SKM-1 treated with dmso at 0.1 percent for 144 hours (cell line): ENCODE results near the gene CTNND2.

ENCODE experiments used
- DNase-seq: peaks from one replicate; lab custom pipeline; 2025; ENCODE audit not compliant: unreplicated experiment; lab: John Stamatoyannopoulos, UW

The CTNND2 gene

DNA sequence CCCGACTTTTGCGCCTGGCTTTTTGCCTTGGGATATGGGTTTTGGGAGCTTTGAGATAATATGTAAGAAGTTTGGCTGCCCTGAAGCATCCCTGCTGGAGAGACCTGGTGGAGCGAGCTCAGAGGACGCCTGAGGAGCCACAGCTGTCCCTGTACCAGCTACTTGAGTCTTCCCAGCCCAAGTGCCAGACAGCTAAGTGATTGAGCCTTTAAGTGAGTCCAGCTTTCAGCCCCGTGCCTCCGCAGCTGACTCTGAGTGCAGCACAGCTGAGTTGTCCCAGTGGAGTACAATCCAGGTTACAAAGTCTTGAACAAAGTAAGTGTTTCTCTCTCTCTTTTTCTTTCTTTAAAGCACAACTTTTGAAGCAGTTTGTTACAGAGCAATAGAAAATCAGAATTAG lies 939.4 kb downstream of the CTNND2 start:
- no peak for DNase-seq

DNA sequence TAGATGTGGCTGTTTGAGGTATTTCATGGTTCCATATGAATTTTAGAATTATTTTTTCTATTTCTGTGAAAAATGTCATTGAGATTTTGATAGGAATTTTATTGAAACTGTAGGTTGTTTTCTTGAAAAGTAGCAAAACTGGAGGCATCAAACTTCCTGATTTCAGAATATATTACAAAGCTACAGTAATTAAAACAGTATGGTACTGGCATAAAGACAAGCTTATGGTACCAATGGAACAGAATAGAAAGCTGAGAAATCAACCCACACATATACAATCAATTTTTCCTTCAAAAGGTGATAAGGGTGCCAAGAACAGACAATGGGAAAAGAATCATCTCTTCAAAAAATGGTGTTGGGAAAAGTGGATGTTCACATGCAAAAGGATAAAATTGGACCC lies 945.5 kb downstream of the CTNND2 start:
- DNase-seq = no peak

DNA sequence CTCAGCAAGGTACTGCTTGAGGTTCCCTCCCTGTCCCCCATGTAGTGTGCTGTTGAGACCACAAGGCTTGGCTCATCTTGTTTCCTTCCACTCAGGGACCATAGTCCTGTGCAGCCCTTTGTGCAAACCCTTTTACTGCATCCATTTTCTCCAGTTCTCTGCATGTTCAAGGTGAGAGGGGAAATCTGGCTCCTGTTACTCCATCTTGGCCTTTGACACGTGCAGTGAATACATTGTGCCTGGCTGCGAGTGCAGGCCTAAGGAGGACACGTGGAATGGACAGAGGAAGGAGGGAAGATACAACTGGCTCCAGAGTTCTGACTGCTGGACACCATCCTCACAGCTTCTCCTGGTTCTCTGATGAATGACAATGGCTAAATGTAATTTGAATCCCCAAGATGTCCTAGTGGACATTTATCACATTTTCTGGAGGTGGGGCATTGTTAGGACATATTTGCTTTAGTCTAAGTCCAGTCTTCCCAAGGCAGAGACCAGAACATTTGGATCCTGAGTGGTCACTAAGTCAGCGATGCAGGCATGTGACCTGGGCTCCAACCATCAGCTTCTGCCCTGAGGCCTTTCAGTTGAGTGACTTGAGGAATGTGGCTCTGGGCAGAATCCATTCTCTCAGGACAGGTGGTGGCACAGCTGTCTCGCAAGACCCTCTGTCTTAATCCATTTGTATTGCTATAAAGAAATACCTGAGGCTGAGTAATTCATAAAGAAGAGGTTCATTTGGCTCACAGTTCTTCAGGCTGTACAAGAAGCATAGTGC lies 954.2 kb downstream of the CTNND2 start:
- no peak for DNase-seq

DNA sequence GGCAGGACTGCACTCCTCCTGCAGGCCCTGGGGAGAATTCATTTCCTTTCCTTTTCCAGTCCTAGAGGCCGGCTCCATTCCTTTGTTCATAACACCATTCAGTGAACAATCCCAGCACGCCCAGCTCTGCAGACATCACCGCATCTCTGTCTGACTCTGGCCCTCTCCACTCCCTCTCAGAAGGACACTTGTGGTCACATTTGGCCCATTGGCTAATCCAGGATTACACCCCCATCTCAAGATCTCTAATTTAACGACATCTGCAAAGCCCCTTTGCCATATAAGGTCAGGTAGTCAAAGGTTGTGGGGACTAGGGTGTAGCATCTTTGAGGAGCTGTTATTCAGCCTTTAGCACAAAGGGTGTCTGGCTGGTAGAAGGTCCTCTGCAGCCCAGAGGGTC lies 958.2 kb downstream of the CTNND2 start:
- no peak for DNase-seq

DNA sequence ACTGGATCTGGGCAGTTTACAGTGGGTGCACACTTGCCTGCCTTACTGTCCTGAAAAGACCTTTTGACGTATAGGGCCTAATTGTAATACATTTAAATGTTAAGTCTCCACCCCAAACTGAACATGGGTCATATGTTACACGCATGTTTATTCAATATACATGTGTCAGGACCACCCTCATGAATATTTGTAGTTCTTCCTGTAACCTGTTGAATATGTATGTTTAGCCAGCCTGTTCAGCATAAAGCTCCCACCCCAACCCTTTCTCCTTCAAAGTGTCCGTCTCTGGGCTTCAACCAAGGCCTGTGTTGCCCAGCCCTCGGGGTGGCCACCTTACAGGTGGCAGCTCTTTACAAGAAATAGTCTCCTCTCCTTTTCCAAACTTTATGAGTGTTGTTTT lies 962.3 kb downstream of the CTNND2 start:
- no peak for DNase-seq

DNA sequence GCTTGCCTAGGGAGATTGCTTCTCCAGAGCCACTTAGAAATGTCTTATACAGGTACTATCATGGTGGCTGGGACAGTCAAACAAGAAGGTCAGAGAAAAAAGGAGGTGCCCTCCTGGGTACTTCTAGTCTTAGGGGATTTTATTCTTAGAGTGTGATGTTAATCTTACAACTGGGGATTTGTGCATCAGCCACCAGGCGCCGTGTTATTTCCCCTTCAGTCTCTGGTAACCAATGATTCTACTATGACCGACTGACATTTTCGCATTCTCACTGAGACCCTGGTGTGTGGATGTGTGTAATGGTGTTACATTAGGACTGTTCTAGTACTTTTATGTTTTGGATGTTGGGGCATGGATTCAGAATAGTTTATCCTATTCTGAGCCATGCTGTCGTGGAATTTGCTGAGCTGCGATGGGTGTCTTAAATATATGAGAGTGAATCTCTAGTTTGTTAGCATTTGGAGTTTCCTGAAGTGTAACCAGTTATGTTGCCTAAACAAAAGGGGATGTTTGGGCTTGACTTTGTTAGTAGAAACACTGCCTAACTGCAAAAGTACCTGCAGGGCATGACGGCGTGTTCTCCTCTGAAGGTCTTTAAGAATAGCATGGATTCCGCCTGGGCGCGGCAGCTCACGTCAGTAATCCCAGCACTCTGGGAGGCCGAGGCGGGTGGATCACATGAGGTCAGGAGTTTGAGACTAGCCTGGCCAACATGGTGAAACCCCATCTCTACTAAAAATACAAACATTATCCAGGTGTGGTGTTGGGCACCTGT lies 968.0 kb downstream of the CTNND2 start:
- no peak for DNase-seq

DNA sequence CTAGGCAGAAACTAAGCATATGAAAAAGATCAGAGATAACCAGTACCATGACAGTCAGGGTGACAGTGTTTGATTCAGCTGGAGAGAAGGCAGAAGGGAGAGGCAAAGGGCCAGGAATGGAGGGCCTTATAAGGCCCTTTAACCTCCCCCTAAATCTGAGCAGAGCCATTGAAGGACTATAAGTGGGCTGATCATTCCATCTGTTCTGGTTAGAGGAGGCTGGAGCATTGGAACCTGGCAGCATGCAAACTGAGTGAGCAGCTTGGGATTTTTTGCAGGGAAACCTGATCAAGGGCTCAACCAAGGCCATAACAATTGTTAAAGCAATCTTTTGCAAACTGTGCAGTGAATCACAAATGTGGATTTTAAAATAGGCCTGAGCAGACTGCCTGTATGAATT lies 968.7 kb downstream of the CTNND2 start:
- no peak for DNase-seq

DNA sequence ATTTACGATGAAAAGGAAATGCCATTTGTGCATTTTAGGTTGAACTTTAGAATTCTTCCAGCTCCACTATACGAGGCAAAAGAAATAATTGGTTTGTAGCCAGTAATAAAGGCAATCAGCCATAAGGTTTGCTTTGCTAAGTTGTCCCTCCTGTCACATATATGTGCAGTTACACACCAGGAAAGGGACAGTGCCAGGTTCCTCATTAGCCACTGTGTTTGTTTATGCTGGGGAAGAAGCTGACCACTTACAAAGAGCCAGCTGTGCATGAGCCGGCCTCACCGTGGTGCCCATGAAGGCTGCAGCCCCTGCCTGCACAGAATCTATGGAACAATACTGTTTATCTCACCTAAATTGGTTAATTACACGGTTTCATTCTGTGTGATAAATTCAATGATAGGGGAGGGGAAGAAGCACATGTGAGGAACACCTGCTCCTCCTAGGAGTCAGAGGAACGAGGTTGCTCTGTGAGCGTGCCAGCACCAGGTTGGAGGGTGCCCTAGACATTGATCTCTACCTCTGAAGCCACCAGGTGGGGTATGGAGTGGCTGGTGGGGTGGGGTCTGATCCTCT lies 969.4 kb downstream of the CTNND2 start:
- DNase-seq = no peak

DNA sequence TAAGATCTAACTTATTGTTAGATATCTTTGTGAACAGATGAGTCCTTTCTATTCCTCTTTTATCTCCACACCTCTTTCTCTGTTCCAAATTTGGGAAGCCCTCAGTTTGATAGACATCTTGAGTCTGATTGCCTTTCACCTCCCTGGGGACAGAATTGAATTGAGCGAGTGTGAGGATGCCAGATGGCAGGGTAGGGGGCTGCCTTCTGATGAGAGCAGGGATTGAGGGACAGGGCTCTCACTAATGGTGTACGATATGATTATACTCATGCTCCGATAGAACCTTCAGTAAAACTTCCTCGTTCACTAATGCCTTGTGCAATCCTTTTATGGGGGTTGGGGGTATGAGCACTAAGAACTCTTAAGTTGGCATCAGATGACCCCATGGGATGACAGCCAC lies 971.1 kb downstream of the CTNND2 start:
- no peak for DNase-seq

DNA sequence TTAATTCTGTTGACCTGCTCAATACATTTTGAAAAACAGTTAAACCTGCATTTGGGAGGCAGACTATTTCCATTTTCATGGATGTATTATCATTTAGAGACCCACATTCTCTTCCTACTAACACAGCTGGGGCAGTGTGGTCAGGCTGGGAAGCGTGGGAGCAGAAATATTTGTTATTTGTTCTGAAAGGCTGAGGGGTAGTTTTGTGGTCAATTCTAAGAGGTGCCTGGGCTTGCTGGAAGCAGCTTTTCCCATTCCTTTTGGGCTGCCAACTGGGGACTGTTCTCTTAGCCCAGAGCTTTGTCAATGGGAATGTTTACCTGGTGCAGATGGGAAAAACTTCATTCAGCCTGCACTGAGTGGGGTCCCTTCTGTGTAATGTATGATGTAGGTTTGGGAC lies 971.8 kb downstream of the CTNND2 start:
- no peak for DNase-seq

DNA sequence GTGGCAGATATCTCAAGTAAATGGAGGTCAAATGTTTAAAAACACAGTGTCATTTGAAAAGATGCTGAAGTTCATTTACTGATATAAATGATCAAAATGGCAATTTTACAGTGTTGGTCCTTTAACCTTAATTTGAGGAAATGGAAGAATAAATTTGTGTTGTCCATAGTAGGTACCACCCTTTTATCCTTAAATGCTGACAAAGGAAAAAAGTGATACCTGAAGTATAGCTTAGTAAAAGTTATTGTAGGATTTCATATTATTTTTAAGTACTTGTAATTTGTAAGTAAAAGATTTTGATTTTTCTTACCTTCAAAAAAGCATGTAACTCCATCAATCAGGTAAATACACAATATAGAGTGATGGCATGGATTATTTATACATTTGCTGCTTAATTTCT lies 976.6 kb downstream of the CTNND2 start:
- DNase-seq = no peak

DNA sequence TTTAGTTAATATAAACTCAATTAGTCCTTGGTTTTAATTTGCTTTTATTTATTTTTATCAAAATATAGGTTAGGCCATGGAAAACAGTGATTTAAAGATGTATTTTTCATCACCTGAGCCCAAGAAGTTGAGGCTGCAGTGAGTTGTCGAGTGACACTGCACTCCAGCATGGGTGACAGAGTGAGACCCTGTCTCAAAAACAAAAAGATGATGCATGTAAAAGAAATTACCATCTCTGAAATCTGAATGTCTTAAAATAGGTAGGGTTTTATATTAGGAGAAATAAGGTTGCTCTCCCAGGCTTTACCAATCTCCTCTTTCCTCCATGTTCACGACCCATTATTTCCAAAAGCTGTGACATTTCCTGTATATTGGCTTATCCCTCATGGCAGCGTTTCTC lies 980.9 kb downstream of the CTNND2 start:
- DNase-seq = no peak
